ENCODE data around the gene NOL9.

NOL9 gene

GRCh38 chr1:6588893-6589520 lies 34.7 kb upstream of the NOL9 start:
- no peak overlapping the region for H2AFZ ChIP-seq (ENCODE audit: low read length)
- no peak overlapping the region for H3K4ac ChIP-seq (ENCODE audit: low read length)
- H3K4me2 ChIP-seq (ENCODE audit: insufficient read depth, low read length, poor library complexity, severe bottlenecking) = no peak overlapping the region
- peaks cover 16% of the 10 kb centered on the region for H3K79me1 ChIP-seq (ENCODE audit: low read depth, low read length)
- no peak overlapping the region for H3K18ac ChIP-seq (ENCODE audit: low read length)
- DNase-seq (ENCODE audit: low spot score) = no peak
- H2BK12ac ChIP-seq (ENCODE audit: low read length) = no peak overlapping the region
- no peak overlapping the region for H3K9ac ChIP-seq (ENCODE audit: low read depth, low read length, poor library complexity)
- H4K8ac ChIP-seq (ENCODE audit: low read depth, low read length) = peak overlapping the region; percentile 72
- WGBS, 2 donors (ENCODE audit: extremely low coverage in 2 of 2, insufficient read length in 2 of 2, insufficient replicate concordance in 1 of 2) = no CpG with 5 or more reads among the region's 24 CpGs
- peak overlapping the region; percentile 55 for H3K23ac ChIP-seq (ENCODE audit: low read depth, low read length, poor library complexity)
- H3K14ac ChIP-seq (ENCODE audit: low read length) = no peak overlapping the region
- H2AK5ac ChIP-seq (ENCODE audit: low read depth, low read length) = no peak overlapping the region
- peaks cover 39 to 77% of the 10 kb centered on the region in 2 donors for H3K36me3 ChIP-seq (replicated peaks in 1 of 2; ENCODE audit: control insufficient read depth in 2 of 2, insufficient read depth in 2 of 2, low read length in 2 of 2)
- no peak overlapping the region for H4K91ac ChIP-seq (ENCODE audit: low read depth, low read length, poor library complexity)
- H2BK120ac ChIP-seq (ENCODE audit: low read depth, low read length) = no peak overlapping the region
- no peak overlapping the region for H3K27ac ChIP-seq (replicated peaks; ENCODE audit: low read length)
- no peaks in the 10 kb centered on the region for H3K4me1 ChIP-seq (ENCODE audit: control insufficient read depth in 2 of 2, insufficient read depth in 1 of 2, low read depth in 1 of 2, low read length in 2 of 2)
- no peaks in the 10 kb centered on the region for H3K9me3 ChIP-seq (replicated peaks in 1 of 2; ENCODE audit: control insufficient read depth in 2 of 2, insufficient read depth in 1 of 2, low read depth in 1 of 2, low read length in 2 of 2)
- H3K4me3 ChIP-seq (ENCODE audit: low read length in 2 of 2) = no peak overlapping the region
- H3K27me3 ChIP-seq (ENCODE audit: control insufficient read depth in 3 of 3, insufficient read depth in 3 of 3, low read depth in 1 of 3, low read length in 3 of 3) = no peaks in the 10 kb centered on the region
- no peak overlapping the region for H2BK15ac ChIP-seq (ENCODE audit: low read length)
- H2BK5ac ChIP-seq (ENCODE audit: low read length) = peak overlapping the region; percentile 66

GRCh38 chr1:6588128-6588892 lies 34.0 kb upstream of the NOL9 start:
- Histone ChIP-seq H3K36me3 (replicated peaks in 1 of 2; ENCODE audit: control insufficient read depth in 2 of 2, insufficient read depth in 2 of 2, low read length in 2 of 2) (peaks cover 34 to 70% of the 10 kb centered on the region in 2 donors), H3K9ac (ENCODE audit: low read depth, low read length, poor library complexity) (peak overlapping the region; percentile 63), H3K4ac (ENCODE audit: low read length) (no peak overlapping the region), H2BK120ac (ENCODE audit: low read depth, low read length) (no peak overlapping the region), H3K4me1 (ENCODE audit: control insufficient read depth in 2 of 2, insufficient read depth in 1 of 2, low read depth in 1 of 2, low read length in 2 of 2) (no peaks in the 10 kb centered on the region), H2AFZ (ENCODE audit: low read length) (no peak overlapping the region), H3K27ac (replicated peaks; ENCODE audit: low read length) (no peak overlapping the region), H3K18ac (ENCODE audit: low read length) (no peak overlapping the region), H3K4me3 (ENCODE audit: low read length in 2 of 2) (no peak overlapping the region), H2AK5ac (ENCODE audit: low read depth, low read length) (no peak overlapping the region), H2BK5ac (ENCODE audit: low read length) (peak overlapping the region; percentile 66), H3K27me3 (ENCODE audit: control insufficient read depth in 3 of 3, insufficient read depth in 3 of 3, low read depth in 1 of 3, low read length in 3 of 3) (no peaks in the 10 kb centered on the region), H2BK12ac (ENCODE audit: low read length) (peak overlapping the region; percentile 6), H4K8ac (ENCODE audit: low read depth, low read length) (peak overlapping the region; percentile 17), H4K91ac (ENCODE audit: low read depth, low read length, poor library complexity) (no peak overlapping the region), H2BK15ac (ENCODE audit: low read length) (no peak overlapping the region), H3K23ac (ENCODE audit: low read depth, low read length, poor library complexity) (peak overlapping the region; percentile 97), H3K79me1 (ENCODE audit: low read depth, low read length) (peaks cover 16% of the 10 kb centered on the region), H3K14ac (ENCODE audit: low read length) (peak overlapping the region; percentile 56), H3K9me3 (replicated peaks in 1 of 2; ENCODE audit: control insufficient read depth in 2 of 2, insufficient read depth in 1 of 2, low read depth in 1 of 2, low read length in 2 of 2) (no peaks in the 10 kb centered on the region), H3K4me2 (ENCODE audit: insufficient read depth, low read length, poor library complexity, severe bottlenecking) (no peak overlapping the region)
- DNase-seq (ENCODE audit: low spot score) = no peak
- WGBS, 2 donors (ENCODE audit: extremely low coverage in 2 of 2, insufficient read length in 2 of 2, insufficient replicate concordance in 1 of 2) = no CpG with 5 or more reads among the region's 25 CpGs

DNA sequence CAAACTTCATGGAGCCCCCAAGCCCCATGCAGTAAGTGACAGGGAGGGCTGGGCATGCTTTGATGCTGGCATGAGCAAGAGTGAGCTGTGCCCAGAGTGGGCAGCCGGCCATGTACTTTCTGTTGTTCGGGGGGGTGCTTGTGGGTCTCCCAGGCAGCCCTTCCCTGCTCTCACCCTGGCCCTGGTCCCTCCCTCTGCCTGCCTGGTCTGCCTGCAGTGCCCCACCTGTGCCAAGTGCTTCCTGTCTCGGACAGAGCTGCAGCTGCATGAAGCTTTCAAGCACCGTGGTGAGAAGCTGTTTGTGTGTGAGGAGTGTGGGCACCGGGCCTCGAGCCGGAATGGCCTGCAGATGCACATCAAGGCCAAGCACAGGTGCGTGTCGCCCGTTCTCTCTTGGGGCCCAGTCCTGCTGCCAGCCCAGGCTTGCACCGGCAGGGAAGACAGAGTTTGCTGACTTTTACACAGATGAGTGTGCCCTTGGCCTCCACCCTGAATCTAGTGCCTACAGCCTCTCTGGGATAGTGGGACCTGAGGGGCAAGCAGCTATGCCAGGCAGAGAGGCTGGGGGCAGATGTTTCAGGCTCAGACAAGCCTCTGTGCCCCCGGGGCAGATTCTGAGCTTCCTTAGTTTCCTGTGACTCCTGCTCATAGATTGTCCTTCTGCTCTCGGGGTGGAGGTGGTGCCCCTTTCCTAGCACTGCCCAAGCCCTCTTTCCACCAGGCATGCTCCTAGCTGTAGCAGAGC lies 33.1 kb upstream of the NOL9 start:
- no peaks in the 10 kb centered on the region for H3K4me1 ChIP-seq (ENCODE audit: control insufficient read depth in 2 of 2, insufficient read depth in 1 of 2, low read depth in 1 of 2, low read length in 2 of 2)
- H3K4ac ChIP-seq (ENCODE audit: low read length) = no peak overlapping the region
- no peak overlapping the region for H2AFZ ChIP-seq (ENCODE audit: low read length)
- H3K18ac ChIP-seq (ENCODE audit: low read length) = no peak overlapping the region
- no peak overlapping the region for H3K4me3 ChIP-seq (ENCODE audit: low read length in 2 of 2)
- H2AK5ac ChIP-seq (ENCODE audit: low read depth, low read length) = no peak overlapping the region
- H3K36me3 ChIP-seq (replicated peaks in 1 of 2; ENCODE audit: control insufficient read depth in 2 of 2, insufficient read depth in 2 of 2, low read length in 2 of 2) = peaks cover 28 to 64% of the 10 kb centered on the region in 2 donors
- no peak for DNase-seq (ENCODE audit: low spot score)
- H2BK15ac ChIP-seq (ENCODE audit: low read length) = no peak overlapping the region
- H4K8ac ChIP-seq (ENCODE audit: low read depth, low read length) = no peak overlapping the region
- no peak overlapping the region for H3K4me2 ChIP-seq (ENCODE audit: insufficient read depth, low read length, poor library complexity, severe bottlenecking)
- H3K9me3 ChIP-seq (replicated peaks in 1 of 2; ENCODE audit: control insufficient read depth in 2 of 2, insufficient read depth in 1 of 2, low read depth in 1 of 2, low read length in 2 of 2) = no peaks in the 10 kb centered on the region
- no CpG with 5 or more reads among the region's 13 CpGs for WGBS, 2 donors (ENCODE audit: extremely low coverage in 2 of 2, insufficient read length in 2 of 2, insufficient replicate concordance in 1 of 2)
- no peak overlapping the region for H3K14ac ChIP-seq (ENCODE audit: low read length)
- peak overlapping the region; percentile 63 for H3K9ac ChIP-seq (ENCODE audit: low read depth, low read length, poor library complexity)
- no peak overlapping the region for H2BK120ac ChIP-seq (ENCODE audit: low read depth, low read length)
- no peak overlapping the region for H3K27ac ChIP-seq (replicated peaks; ENCODE audit: low read length)
- H3K79me1 ChIP-seq (ENCODE audit: low read depth, low read length) = peaks cover 12% of the 10 kb centered on the region
- no peak overlapping the region for H4K91ac ChIP-seq (ENCODE audit: low read depth, low read length, poor library complexity)
- H3K27me3 ChIP-seq (ENCODE audit: control insufficient read depth in 3 of 3, insufficient read depth in 3 of 3, low read depth in 1 of 3, low read length in 3 of 3) = no peaks in the 10 kb centered on the region
- no peak overlapping the region for H2BK5ac ChIP-seq (ENCODE audit: low read length)
- H3K23ac ChIP-seq (ENCODE audit: low read depth, low read length, poor library complexity) = peak overlapping the region; percentile 97
- no peak overlapping the region for H2BK12ac ChIP-seq (ENCODE audit: low read length)

GRCh38 chr1:6586404-6586816 lies 32.1 kb upstream of the NOL9 start:
- no peak overlapping the region for H3K4me3 ChIP-seq (ENCODE audit: low read length in 2 of 2)
- no peak overlapping the region for H4K8ac ChIP-seq (ENCODE audit: low read depth, low read length)

More at GRCh38 chr1:6586404-6586816, 32.1 kb upstream of the NOL9 start:
- Histone ChIP-seq H3K36me3 (replicated peaks in 1 of 2; ENCODE audit: control insufficient read depth in 2 of 2, insufficient read depth in 2 of 2, low read length in 2 of 2) (peaks cover 32 to 63% of the 10 kb centered on the region in 2 donors), H2AK5ac (ENCODE audit: low read depth, low read length) (no peak overlapping the region), H4K91ac (ENCODE audit: low read depth, low read length, poor library complexity) (no peak overlapping the region), H3K18ac (ENCODE audit: low read length) (no peak overlapping the region), H3K4me2 (ENCODE audit: insufficient read depth, low read length, poor library complexity, severe bottlenecking) (no peak overlapping the region), H3K4ac (ENCODE audit: low read length) (no peak overlapping the region), H3K79me1 (ENCODE audit: low read depth, low read length) (peaks cover 12% of the 10 kb centered on the region), H2BK15ac (ENCODE audit: low read length) (no peak overlapping the region), H3K14ac (ENCODE audit: low read length) (no peak overlapping the region), H3K9me3 (replicated peaks in 1 of 2; ENCODE audit: control insufficient read depth in 2 of 2, insufficient read depth in 1 of 2, low read depth in 1 of 2, low read length in 2 of 2) (no peaks in the 10 kb centered on the region), H3K23ac (ENCODE audit: low read depth, low read length, poor library complexity) (peak overlapping the region; percentile 43), H2BK120ac (ENCODE audit: low read depth, low read length) (no peak overlapping the region), H3K9ac (ENCODE audit: low read depth, low read length, poor library complexity) (peak overlapping the region; percentile 60), H3K27me3 (ENCODE audit: control insufficient read depth in 3 of 3, insufficient read depth in 3 of 3, low read depth in 1 of 3, low read length in 3 of 3) (no peaks in the 10 kb centered on the region), H2AFZ (ENCODE audit: low read length) (no peak overlapping the region), H3K4me1 (ENCODE audit: control insufficient read depth in 2 of 2, insufficient read depth in 1 of 2, low read depth in 1 of 2, low read length in 2 of 2) (no peaks in the 10 kb centered on the region), H2BK5ac (ENCODE audit: low read length) (no peak overlapping the region), H2BK12ac (ENCODE audit: low read length) (no peak overlapping the region), H3K27ac (replicated peaks; ENCODE audit: low read length) (no peak overlapping the region)
- WGBS, 2 donors (ENCODE audit: extremely low coverage in 2 of 2, insufficient read length in 2 of 2, insufficient replicate concordance in 1 of 2) = no CpG with 5 or more reads among the region's 11 CpGs
- no peak for DNase-seq (ENCODE audit: low spot score)

Data from neuronal stem cell (in vitro differentiated cells).